22Rv1 (cell line): ENCODE results near the gene TSPAN2.

Source experiments
- CTCF ChIP-seq: fragments of 450-650 bp; IDR thresholded peaks from 2 replicates; pipeline ENCODE4 v1.5.1; 2017; ENCODE audit warnings: mild to moderate bottlenecking
- ZFX ChIP-seq: fragments of 450-650 bp; IDR thresholded peaks from 2 replicates; pipeline ENCODE4 v1.6.1; 2017; ENCODE audit warnings: antibody characterized with exemption, borderline replicate concordance

- TF ChIP-seq CTCF (no peak), ZFX (no peak)
These were observed 44.9 kb upstream of the TSPAN2 start for GRCh38 chr1:115134231-115134630.
